Activated CD8-positive, alpha-beta memory T cell treated with anti-CD3 and anti-CD28 coated beads, Interleukin-2, amount 50 U/mL, for 24 hours (primary cell): ENCODE results near the gene PPIE.
"Not testable (repeated sequence)": the region's sequence is repeated elsewhere in the genome, so short reads cannot be mapped to it uniquely, and the experiment has no call there.

Source experiments
- DNase-seq: peaks from one replicate; pipeline ENCODE4 v3.0.0-alpha.2; 2020; ENCODE audit errors: extremely low read depth

PPIE gene

DNA sequence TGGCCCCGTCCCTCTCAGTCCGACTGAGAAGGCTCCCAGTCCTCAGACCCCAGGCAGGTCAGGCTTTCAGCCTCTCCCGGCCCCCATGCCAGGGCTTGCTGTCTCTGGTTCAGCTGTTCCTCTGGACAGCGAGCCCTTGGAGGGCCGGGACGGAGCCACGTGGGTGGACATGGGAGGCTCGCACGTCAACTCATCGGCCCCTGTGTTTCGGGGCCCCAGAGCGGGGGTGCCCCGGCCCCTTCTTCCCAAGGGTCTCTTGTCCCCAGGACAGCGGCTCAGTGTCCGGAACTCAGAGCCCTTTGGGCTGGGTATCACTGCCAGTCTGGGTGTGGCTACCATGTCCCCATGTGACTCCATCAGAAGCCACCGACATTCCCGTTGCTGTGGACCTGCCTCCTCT, 39.2 kb downstream of the PPIE start:
- DNase-seq, result not testable (repeated sequence)

DNA sequence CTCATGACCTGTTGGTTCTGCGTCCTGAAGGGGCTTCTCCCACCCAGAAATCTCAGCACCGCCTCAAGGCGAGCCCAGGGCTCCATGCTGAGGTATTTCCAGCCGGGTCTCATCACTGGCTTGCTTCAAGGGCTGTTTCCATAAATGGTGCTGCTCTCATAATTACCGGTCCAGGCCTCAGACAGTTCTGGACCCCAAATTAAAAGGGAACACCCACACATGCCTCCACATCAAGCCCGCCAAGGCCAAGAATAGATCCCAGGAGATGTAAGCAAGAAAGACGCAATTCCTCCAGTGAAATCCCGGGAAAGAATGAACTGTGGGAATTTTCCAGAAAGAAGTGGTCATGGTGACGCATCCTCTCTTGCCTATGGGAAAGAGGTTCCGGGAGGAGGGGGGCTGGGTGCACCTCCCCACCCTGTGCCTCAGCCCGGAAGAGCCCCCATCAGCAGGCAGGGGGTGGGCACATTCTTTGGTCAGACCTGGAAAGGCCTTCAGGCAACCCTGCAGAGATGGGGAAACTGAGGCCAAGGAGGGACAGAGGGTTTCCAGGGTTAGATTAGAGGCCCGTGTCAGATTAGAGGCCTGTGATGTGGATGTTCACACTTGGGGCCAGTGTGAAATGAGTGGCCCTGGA, 39.9 kb downstream of the PPIE start:
- DNase-seq, result not testable (repeated sequence)

DNA sequence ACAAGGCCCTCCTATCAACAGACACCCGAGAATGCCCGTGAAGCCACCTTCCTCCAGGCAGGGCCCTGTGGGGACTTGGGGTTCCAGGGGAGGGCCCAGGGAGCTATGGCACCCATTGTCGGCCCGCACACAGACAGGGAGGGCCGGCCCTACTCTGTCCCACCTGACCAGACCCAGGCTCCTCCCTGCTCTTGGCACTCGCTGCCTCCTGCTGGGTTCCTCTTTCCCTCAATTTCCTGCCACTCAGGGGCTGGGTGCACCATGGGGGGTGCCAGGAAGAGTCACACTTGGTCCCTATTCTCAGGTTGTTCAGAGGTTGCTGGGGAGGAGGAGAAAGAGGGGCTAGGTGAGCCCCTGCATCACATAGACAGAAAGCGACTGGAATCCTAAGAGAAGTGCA, 40.5 kb downstream of the PPIE start:
- DNase-seq, result no peak

DNA sequence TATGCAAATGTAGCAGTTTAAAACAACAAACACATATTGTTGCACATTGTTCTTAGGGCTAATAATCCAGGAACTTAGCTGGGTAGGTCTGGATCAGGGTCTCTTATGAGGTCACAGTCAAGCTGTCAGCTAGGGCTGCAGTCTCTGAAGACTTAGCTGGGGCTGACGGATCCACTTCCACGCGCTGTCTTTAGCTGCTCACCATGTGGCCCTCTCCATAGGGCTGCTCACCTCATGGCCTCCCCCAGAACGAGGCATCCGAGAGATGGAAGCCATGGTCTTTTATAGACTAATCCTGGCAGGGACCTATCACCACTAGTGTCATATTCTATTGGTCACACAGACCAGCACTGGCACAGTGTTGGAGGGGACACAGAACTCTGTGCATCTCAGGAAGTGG, 41.1 kb downstream of the PPIE start:
- no peak for DNase-seq

DNA sequence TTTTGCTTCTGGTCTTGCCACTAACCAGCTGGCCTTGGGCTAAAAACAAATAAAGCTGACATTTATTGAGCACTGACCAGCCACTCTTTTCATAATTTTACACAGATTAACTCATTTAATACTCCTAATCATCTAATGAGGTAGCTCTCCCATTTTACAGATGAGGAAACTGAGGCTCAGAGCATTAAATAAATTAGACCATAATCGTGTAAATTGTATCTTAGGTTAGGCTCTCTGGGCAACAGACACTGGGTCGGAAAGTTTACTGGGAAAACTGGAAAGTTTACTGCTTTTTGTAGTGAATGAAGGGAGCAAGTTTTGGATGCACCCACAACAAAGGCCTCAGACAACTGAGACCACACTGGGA, 42.6 kb downstream of the PPIE start:
- DNase-seq, result no peak

DNA sequence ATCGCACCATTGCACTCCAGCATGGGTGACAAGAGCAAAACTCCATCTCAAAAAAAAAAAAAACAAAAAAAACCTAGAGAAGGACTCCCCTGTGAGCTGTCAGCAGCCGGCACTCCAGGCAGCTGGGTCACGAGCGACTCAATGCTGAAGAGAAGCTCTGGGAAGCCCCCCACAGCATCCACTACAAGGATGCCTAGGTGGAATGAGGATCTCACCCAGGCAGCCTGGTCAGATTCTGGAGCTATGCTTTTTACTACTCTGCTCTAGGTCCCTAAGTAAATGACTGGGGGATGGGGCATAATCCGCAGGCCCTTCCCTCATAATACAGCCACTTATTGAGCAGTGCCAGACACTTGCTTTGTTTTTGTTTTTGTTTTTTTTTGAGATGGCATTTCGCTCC, 43.4 kb downstream of the PPIE start:
- no peak for DNase-seq

DNA sequence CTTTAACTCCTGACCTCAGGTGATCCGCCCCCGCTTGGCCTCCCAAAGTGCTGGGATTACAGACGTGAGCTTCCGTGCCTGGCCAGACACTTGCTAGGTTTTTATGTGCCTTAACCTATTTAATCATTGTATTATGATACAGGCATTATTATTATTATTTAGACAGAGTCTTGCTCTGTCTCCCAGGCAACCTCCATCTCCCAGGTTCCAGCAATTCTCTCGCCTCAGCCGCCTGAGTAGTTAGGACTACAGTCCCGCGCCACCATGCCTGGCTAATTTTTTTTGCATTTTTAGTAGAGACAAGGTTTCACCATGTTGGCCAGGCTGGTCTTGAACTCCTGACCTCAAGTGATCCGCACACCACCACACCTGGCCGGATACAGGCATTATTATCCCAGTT, 44.0 kb downstream of the PPIE start:
- not testable (repeated sequence) for DNase-seq

DNA sequence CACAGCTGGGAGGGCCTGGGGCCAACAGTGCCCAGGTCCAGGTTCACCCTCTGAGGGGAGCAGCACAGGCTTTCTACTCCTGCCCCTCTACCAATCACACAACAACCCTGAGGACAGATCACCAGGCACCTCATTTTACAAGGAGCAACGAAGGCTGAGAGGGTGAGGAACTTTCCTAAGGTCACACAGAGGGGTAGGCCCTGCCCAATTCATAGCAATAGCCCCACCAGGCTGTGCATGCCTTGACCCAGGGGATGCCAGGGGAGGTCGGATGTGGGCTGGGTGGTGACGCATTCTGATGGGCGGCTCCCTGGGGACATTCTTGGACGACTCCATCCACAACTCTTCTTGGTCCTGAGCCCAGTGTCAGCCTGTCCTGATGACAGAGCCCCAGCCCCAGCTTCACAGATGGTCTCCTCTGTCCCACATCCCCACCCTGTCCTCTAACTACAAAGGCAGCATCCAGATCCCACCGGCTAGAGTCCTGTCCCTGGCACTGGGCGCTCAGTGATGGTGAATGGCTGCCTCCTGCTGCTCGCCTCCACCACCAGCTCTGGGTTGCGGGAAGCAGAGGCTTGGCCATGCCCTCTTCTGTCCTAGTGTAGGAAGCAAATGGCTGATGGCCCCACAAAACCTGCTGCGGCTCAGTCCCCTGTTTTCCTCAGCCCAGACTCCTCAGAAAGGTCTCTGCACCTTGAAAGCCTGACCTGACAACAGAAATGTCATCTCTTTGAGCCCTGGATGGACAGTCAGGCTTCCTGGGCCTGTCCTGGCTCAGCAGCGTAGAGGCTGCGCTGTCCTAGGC, 47.8 kb downstream of the PPIE start:
- DNase-seq, result not testable (repeated sequence)

DNA sequence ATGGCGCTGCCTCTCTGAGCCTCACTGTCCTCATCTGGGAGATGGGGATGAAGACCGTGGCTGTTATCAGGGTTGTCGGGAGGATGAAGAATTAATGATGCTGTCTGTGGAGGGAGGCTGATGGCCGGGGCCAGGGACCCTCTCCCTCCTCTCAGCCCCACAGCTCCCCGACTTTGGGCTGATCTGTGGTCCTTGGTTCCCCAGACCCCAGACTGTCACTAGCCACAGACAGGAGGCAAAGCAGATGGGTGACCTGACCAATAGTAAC, 48.4 kb downstream of the PPIE start:
- not testable (repeated sequence) for DNase-seq

DNA sequence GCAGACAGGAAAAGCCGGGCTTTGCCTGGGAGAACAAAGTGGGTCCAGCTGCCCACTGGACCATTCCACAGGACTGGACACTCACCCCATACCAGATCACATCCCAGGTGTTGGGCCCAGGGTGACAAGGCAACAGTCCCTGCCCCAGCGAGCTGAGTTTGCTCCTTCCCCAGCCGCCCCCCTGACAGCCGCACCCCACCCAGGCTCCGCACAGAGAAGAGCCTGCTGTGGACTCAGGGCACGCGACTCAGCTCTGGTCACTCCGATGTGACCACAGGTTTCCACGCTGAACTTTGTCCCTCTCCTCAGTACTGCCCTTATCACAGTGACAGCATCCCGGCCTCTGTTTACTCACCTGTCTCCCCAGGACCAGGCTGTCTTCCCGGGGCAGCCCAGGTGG, 48.8 kb downstream of the PPIE start:
- no peak for DNase-seq

DNA sequence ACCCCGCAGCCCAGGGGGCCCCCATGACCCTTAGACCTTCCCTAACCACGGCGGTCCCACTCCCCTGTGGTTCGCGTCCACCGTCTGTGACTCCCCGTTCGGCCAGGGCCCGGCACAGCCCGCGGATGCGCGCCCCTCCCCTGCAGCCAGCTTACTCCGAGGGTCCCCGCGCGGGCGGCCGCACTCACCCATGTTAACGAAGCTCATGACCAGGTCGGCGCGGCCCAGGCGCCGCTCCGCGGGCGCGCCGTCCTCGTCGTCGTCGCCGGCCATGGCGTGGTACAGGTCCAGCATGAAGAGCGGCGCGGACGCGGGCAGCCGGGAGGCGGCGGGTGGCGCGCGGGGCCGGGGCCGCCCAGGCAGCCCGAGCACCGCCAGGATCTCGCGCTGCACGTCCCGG, 49.3 kb downstream of the PPIE start:
- not testable (repeated sequence) for DNase-seq

DNA sequence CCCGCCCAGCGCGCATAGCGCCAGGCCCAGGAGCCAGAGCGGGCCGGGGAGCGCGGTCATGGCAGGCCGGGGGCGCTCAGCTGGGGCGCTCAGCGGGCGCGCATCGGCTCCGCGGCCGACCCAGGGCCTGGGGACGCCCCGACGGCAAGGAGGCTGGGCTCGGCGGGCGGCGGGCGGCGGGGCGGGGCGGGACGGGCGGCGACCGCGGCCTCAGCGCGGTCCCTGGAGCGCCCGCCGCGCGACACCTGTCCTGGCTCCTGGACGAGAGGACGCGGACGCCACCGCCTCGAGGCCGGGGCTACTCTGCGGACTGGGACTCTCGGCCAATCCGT, 49.7 kb downstream of the PPIE start:
- no peak for DNase-seq

DNA sequence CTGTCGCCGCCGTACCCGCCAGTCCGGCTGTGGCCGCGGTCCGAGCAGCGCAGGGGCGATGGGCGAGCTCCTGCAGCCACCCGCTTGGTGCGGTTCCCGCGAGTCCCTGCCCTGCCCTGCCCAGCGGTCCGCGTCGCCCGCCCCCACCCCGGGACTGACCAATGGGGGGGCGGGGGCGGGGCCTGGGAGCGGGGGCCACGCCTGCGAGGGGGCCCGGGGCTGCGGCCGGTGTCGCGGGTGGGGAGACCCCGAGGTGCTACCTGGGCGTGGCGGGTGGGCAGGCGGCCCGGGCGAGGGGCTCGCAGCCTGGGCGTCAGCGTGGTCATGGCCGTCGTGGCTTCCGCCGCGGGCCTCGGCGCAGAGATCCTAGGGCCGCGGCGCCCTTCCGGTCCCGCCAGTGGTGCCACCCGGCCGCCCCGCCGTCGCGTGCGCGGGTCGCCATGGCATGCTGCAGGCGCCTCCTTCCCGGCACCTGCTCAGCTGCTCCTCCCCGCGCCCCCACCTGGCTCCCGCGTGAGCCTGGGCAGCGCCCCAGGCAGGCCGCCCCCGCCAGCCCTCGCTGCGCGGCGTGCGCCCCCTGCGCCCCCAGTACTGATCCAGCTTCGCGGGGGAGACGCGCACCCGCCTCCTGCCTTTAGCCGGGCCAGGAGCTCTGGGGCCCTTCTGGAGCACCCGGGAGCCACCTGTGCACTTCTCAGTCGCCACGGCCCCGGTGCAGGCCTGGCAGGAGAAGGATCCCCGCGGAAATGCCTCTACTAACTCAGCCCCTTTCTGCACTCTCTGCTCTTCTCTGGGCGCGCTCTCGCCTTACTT, 50.3 kb downstream of the PPIE start, which contains the start of gene BMP8B:
BMP8B (minus strand) TSS at position 108 of the 813 bp plus-strand sequence. CDS start 380 bp downstream, outside the sequence.
- no peak for DNase-seq

DNA sequence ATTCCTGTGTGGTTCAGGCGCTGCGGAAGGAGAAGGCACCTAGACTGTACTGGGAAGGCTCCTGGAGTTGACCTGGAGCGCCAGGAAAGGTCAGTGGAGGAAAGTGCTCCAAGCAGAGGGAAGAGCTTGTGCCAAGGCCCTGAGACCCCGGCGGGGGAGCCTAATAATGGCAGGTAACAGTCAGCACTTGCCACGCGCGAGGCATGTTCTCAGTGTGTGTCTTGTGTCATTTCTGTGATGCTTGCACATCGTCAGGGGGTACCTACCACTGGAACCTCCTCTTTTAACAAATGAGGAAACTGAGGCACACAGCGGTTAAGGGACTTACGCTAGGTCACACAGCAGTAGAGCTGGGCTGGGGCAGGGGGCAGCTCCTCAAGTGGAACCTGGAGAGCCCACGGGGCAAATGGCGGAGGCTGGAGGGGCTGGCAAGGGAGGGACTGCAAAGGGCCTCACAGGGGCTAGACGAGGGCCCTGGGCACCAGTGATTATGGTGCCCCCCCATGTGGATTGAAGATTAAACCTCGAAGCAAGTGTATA, 51.0 kb downstream of the PPIE start:
- no peak for DNase-seq

DNA sequence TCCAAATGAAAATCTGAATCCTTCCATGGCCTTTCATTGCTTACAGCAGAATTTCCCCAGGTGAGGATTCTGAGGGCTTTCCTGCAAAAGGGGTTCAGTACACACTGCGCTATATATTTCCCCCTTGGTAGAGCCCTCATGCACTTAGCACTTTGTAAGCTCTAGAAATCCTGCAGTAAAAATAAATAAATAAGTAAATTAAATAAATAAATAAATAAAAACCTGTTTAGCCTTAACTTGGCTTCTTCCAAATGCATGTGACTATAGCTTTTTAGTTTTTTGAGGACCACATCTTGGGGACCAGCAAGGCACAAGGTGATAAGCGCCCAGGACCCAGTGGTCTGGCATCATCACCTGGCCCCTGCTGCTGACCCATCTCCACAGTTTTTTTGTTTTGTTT, 53.2 kb downstream of the PPIE start:
- no peak for DNase-seq

DNA sequence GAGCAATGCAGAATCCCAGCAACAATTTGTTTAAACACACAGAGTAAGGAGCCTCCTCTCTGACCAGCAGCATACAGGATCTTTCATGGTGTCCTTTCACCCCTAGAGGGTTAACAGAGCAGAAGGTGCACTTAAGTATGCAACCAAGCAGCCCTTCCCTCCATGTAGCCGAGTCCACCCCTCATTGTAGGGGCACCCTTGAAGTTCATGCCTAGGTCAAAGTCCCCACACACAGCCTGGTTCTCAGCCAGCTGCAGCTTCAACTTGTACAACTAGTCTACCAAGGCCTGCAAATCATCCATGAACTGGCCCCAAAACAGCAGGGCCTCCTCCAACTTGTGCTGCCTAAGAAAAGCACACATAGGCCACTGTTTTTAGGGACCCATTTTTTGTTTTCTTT, 57.0 kb downstream of the PPIE start:
- DNase-seq, result no peak

DNA sequence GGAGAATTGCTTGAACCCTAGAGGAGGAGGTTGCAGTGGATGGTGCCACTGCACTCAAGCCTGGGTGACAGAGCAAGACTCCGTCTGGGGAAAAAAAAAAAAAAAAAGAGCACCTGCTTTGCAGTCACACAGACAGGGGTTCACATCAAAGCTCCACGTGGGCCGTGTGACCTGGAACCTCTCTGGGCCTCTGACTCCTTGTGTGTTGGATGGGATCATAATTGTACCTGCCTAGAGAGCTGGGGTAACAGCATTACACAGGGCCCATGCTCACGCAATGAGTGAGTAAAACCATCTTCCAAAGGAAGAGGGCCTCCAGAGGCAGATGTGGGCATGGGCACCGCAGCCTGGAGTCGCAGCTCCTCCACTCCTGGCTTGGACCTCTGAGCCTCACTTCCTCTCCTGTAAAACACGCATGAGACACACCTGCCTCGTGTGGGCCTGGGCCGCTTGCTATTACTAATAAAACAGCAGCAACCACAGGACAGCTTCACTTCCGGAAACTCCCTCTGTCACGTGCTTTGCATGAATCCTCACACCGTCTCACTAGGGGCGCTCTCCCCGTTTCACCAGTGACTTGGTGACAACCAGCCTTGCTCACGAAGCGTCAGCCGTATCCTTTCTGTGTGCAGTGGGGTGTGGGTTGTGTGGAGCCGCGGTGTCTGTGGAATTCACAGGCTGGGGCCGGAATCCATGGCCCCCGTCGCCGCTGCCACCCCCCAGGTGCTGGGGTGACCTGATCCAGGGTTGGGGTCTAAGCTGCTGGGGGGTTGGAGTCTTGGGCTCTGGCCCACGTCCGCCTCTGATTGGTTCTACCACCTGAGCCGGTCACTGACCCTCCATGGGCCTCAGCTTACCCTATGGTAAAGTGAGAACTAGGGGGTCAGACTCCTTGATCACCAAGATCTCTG, 60.4 kb downstream of the PPIE start:
- DNase-seq, result peak; percentile 68

DNA sequence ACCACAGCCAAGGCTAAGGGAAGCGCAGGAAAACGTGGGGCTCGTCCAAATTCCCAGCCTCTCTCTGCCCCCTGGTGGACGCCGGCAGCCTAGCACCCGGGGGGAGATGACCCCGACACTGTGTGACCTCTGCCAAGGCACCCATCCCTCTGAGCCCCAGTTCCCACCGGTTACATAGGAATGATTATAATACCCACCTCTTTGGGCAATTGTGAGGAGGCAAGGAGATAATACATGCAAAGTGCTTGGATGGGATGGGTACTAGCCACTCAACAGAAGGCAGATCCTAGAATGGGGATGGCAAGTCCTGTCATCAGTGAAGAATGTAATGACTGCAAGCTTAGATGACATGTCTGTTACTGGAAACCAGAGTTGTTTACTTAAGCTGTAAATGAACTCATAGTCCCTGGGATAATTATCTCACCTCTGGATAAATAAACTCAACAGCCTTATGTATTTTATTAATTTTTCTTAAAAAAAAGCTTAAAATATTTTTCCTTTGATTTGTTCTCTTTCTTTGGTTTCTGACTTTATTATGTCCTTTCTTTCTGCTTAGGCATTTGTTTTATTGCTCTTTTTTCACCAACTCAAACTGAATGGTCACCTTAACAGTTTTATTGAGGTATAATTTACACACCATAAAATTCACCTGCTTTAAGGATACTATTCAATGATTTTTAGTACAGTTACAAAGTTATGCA, 61.2 kb downstream of the PPIE start:
- no peak for DNase-seq

DNA sequence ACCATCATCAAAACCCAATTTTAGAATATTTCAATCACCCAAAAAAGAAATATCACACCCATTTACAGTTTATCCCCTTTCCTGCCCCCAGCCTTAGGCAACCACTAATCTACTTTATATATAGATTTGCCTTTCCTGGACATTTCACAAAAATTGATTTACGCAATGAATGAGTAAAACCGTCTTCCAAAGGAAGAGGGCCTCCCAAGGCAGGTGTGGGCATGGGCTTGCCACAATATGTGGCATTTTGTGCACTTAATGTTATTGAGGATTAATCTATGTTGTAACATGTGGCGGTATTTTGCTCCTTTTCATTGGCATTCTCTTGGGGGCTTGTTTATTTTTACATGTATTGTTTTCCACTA, 61.8 kb downstream of the PPIE start:
- DNase-seq, result no peak

DNA sequence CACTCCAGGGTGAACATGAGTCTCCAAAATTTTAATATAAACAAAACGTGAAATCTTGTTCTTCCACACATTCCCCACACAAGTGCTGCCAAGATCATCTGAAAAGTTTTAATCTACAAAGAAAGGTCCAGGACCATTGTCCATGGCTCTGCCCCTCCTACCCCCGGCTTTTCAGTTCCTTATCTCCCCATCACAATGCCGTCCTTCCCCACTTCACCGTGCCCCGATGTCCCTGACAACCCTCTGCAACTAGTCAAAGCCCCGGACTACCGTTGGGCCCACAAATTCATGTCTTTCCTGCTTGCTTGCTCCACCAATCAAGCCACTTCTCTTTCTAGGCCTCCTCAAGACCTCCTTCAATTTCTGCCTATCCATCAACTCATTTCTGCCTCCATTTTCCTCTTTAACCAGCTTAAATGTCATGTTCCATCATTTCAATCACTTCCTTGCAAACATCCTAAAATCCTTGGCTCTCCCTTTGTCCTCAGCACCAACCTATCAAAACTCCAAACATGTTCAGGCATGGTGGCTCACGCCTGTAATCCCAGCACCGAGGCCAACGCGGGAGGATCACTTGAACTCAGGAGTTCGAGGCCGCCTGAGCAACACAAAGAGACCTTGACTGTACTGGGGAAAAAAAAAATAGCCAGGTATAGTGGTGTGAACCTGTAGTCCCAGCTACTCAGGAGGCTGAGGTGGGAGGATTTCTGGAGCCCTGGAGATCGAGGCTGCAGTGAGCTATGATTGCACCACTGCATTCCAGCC, 64.0 kb downstream of the PPIE start:
- no peak for DNase-seq
